HPDE6-E6E7 (cell line): ENCODE data around the gene PWWP2B.

ENCODE experiments used
- DNase-seq: peaks from one replicate; pipeline ENCODE4 v3.0.0; 2011; ENCODE audit warnings: missing footprints; ENCODE audit errors: extremely low spot score

The PWWP2B gene

DNA sequence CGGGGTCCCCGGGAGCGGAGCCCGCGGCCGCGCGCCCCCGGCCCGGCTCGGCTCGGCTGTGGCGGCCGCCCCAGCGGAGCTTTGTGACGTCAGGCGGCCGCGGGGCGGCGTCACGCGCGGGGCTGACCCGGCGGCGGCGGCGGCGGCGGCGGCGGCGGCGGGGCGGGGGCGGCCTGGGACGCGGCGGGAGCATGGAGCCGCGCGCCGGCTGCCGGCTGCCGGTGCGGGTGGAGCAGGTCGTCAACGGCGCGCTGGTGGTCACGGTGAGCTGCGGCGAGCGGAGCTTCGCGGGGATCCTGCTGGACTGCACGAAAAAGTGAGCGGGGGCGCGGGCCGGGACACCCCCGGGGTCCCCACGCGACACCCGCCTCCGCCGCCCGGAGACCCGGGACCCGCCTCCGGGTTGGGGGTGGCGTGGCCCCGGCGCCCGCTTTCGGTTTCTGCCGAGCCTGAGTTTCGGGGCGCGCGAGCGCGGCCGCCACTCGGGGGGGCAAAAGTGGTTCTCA, at the start of gene PWWP2B:
TSS of gene PWWP2B (plus strand) at position 165 of the 506 bp plus-strand sequence. CDS start at position 192, 27 bp downstream.
- no peak for DNase-seq

DNA sequence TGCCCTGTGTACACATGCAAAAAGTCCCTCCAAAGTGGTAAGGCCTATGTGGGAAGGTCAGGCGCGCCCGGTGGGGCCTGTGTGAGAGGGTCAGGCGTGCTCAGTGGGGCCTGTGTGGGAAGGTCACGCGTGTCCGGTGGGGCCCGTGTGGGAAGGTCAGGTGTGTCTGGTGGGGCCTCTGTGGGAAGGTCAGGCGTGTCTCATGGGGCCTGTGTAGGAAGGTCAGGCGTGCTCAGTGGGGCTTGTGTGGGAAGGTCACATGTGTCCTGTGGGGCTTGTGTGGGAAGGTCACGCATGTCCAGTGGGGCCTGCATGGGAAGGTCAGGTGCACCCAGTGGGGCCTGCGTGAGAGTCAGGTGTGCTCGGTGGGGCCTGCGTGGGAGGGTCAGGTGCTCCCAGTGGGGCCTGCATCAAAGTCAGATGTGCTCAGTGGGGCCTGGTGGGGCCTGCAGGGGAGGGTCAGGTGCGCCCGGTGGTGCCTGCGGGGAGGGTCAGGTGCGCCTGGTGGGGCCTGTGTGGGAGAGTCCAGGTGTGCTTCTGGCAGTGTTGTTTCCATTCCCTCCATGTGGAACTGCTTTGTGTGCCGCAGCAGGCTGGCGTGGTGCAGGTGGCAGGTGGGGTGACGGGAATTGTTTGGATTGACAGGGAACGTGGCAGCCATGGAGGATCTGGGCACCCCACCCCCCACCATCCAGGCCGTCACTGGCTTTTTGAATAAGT, 49.6 kb upstream of the PWWP2B start:
- no peak for DNase-seq

DNA sequence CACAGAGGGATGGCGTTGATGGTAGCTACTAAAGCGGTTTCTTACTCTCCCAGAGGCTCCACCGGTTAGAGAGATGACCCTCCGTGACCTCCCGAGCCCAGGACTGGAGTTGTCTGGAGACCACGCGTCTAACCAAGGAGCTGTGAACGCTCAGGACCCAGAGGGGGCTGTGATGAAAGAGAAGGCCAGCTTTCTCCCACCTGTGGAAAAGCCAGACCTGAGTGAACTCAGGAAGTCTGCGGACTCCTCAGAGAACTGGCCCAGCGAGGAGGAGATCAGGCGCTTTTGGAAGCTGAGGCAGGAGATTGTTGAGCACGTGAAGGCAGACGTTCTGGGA, 49.1 kb upstream of the PWWP2B start:
- no peak for DNase-seq

DNA sequence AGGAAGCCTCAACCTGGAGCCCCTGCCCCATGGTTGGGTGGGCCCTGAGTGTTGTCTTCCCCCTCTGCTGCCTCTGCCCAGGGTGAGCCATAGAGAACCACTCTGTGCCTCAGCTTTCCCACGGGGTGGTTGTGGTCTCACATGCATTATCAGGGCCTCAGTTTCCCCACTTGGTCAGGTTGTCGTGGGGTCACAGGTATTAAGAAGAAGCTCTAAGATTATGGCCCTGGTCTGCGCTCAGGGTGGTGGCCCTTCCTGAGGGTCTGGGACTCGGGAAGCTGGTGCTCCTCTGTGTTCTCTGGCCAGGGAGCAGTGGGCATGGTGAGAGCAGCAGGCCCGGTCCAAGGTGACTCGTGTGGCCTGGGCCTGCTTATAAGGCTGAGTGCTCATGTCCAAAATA, 47.2 kb upstream of the PWWP2B start:
- no peak for DNase-seq

DNA sequence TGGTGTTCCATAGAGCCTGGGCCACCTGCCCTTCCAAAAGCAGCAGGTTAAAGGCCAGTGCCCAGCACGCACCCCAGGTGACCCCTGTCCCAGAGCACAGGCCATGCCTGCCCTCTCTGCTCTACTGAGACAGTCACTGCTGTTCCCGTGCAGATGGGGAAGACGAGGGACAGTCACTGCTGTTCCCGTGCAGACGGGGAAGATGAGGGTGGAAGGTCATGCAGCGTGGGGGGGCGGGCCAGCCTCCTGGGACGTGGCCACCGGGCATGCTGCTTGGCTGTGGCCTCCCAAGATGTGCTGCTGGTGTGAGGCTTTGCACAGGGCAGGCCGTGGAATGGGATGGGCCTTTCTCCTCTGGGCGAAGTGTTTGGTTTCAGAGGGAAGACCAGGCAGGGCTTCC, 46.6 kb upstream of the PWWP2B start:
- DNase-seq: no peak

DNA sequence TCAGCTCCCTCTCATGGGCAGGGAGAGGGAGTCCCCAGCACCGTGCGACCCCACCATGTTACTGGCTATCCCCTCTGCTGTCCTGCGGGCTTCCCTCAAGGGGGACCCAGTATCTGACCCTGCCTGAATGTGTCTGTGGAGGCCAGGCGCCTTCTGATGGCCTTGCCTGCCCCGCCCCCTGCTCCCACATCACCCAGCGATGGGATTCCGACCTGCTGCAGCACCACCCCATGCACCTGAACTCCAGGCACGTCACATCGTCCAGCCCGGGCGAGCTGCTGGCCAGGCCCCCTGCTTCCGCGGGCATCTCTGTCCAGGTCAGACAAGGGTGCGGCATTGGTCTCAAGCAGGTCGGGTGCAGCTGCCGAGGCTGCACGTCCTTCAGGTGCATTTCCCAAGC, 46.1 kb upstream of the PWWP2B start:
- DNase-seq: no peak

DNA sequence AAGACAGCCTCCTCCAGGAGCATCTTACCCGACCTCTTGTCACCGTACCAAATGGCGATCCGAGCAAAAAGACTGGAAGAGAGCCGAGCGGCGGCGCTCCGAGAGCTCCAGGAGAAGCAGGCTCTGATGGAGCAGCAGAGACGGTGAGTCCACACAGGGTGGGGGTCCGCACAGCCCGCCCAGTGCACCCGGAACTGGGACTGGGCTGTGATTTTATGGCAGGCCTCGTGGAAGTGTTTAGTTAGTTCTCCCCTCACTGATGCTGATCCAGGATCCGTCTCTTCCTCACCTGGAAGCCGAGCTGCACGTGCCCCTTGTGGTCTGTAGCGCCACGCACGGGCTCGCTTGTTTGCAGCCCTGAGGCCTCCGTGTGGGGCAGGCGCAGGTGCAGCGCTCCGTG, 45.4 kb upstream of the PWWP2B start:
- DNase-seq: no peak

DNA sequence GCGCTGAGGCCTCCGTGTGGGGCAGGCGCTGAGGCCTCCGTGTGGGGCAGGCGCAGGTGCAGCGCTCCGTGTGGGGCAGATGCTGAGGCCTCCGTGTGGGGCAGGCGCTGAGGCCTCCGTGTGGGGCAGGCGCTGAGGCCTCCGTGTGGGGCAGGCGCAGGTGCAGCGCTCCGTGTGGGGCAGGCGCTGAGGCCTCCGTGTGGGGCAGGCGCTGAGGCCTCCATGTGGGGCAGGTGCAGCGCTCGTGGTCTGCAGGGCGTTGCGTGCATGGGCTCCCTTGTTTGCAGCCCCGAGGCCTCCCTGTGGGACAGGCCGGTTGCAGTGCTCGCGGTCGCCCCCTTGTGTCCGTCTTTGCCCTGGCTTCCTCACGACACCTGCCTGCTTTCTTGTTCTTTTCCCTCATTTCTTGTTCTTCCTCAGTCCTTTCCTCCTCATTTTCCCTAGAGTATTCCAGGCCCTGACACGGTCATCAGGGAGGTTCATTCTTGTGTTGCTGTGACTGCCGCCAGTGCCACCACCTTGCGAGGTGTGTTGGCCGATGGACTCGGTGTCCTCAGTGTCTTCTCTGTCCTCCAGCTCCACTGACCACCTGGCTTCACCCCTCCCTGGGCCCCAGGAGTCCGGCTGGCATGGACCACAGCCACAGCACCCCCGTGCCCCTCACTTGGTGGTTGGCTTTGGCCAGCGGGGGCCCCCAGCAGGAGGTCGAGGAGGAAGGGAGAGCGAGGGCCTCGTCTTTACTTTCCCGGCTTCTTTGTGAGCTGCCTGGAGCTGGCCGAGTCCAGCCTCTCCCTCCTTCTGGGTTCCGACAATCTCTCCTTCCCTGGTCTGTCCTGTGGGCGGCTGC, 44.3 kb upstream of the PWWP2B start:
- DNase-seq: peak; percentile 58

DNA sequence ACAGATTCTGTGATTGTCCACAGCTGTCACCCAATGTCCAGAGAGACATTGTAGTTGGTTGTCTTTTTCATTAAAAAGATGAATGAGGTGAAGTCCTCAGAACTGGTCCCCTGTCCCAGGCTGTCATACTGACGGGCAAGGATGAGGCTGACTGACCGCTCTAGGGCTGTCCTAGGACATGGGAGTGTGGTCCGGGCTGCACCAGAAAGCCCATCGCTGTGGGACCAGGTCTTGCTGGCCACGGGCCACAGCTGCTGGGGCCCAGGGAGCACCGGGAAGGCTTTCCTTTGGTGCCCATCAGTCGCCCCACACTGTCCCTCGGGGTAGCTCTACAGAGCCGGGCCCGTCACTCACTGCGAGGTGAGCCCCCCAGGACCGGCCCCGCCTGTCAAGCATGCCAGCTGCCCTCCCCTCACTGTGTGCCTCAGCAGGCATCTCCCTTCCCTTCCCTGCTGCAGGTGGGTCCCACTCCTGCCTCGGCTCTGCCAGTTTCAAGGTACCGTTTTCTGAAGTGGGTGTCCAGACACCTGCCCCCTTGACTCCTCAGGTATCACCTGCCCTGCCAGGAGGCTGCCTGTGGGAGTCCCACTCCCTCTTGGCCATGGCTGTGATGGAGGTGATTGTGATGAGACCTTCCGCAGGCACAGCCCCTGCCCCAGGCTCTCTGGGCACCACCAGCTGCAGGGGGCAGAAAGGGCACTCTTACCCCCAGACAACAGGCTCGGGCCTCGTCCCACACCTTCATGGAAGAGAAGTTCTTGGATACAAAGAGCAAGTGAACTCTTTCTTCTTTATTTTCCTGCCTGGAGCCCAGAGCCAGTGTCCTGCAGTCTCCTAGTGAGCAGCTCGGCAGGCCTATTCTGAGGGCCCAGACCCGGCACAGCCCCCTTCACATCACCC, 43.3 kb upstream of the PWWP2B start:
- DNase-seq: no peak

DNA sequence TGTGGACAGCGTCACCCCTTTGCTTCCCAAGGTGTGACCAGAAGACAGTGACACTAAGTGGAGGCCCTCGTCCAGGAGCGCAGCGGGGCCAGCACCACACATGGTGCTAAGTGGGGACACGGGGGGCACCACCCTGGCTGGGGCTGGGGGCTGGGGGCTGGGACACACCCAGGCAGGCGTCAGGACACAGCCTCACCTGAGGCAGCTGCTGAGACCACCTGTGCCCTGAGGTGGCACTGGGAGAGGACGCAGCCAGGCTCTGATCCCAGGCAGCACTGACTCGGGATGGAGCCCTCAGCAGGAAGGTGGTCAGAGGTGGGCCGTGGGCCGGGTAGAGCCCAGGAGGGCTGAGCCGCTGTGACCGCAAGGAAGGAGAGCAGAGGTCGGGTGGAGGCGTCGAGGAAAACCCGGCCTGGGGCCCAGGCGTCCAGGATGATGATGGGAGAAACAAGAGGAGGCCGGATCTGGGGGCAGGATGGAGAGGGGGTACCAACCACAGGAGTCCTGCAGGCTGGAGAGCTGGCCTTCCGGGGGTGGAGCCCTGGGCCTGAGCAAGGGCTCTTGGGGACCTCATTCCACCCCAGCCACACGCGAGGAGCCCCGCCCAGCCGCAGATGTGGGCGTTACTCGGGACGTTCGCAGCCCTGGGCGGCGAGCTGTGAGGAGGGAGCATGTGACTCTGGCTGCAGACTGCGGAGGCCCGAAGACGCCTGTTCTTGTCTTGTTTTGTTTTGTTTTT, 42.5 kb upstream of the PWWP2B start:
- DNase-seq: no peak

DNA sequence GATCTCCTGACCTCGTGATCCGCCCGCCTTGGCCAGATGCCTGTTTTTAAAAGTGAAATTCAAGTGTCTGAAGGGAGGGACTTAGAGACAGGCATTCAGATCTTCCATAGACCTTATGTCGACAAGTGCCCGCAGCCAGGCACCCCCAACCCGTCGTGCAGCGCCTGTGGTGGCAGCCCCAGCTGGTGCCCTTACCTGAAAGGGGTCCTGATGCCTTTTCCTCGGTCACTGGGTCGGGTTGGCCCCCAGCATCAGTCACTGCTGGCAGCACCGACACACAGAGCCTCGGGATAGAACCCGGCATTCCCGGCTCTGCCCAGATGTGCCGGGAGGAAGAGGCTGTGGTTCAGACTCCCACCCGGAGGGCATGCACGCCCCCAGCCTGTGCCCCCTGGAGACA, 41.7 kb upstream of the PWWP2B start:
- no peak for DNase-seq

DNA sequence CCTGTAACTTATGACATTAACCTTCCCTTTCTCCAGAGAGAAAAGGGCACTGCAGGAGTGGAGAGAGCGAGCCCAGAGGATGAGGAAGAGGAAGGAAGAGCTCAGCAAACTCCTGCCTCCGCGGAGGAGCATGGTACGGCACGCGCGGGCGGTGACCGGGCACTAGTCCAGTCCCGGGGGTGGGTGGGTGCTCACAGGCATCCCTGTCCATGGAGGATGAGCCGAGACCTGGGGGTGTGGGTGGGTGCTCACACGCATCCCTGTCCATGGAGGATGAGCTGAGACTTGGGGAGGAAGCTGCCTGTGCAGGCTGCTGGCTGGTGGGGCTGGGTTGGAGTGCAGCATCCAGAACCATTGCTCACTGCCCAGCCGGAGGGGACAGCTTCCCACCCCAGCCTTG, 41.2 kb upstream of the PWWP2B start:
- no peak for DNase-seq

DNA sequence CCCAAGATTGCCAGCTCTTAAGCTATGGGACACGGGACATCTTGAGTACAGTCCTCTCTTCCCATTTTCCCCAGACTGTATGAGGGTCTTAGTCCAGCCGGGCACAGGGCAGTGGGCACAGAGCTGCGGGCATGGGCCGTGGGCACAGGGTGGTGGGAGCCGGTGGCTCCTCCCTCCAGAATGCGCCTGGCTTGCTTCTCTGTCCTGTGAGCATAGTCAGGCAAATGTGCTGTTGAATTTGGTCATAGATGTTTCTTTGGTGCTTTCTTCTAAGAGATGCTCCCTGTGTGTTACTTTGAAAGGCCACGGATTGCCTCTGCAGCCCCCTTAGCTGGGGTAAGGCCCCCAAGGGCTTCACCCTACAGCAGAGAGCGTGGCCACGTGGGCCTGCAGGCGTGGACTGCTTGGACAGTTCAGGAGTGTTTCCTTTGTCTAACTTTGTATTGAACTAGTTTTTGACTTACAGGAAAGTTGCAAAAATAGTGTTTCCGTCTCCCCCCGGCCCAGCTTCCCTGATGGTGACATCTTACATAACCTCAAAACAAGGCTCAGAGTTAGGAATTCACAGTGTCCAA, 40.3 kb upstream of the PWWP2B start:
- no peak for DNase-seq

DNA sequence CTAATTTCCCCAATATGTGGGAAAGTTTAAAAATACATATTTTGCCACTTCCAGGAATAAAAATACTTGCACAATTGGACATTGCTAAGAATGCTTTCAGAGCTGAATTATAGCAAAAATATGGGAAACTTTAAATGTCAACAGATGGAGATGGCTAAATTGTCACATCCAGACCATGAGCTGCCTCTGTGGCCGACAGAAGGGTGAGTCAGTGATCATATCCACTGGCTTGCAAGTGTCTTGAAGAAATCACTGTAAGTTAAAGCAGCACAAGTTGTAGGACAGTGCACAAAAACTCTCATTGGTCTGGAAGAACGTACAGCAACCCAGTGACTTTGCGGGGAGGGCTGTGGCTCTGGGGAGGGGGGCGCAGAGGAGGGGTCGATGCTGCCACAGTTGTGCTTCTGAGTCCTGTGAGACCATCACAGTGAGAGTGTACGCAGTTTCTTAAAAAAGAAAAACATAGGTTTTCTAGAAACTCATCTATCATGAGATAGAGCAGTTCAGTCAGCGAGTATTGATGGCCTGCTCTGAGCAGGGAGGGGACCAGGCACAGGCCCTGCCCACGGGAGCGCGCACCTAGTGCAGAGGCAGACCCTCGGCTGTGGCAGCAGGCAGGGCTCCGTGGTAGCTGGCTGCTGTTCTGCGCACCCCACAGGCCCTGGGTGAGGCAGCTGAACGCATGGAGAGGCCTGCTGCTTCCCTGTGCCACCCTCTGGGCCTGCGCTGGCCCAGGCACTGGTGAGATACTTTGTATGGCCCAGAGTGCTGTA, 39.5 kb upstream of the PWWP2B start:
- no peak for DNase-seq

DNA sequence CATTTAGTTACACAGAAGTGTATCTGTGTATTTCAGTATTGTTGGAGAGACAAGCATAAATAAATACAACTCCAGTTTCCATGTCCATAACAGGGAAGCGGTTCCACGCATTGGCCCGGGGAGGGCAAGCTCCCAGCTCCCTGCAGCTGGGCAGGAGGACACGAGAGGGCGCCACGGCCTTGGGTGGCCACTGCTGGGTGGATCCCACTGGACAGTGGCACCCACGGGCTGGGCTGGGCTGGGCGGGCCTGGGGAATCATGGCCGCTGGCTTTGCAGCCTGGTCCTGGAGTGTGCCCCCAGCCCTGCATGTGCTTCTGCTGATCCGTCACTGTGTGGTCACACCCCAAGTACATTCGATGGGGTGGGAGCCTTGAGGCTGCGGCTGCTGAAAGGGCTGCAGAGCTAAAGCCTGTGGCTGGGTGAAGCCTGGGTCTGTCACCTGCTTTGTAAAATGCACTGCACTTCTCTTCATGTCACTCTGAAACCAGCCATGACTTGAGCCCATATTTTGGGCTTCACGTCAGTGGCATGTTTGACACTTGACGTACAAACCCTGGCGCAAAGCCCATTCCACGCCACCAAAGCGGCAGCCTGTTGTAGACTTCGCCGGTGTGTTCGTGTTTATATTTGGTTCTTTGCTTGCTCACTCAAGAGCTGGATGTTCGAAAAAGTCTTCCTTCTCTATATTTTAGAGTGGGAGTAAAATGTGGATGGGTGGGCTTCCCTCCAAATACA, 37.5 kb upstream of the PWWP2B start:
- no peak for DNase-seq

DNA sequence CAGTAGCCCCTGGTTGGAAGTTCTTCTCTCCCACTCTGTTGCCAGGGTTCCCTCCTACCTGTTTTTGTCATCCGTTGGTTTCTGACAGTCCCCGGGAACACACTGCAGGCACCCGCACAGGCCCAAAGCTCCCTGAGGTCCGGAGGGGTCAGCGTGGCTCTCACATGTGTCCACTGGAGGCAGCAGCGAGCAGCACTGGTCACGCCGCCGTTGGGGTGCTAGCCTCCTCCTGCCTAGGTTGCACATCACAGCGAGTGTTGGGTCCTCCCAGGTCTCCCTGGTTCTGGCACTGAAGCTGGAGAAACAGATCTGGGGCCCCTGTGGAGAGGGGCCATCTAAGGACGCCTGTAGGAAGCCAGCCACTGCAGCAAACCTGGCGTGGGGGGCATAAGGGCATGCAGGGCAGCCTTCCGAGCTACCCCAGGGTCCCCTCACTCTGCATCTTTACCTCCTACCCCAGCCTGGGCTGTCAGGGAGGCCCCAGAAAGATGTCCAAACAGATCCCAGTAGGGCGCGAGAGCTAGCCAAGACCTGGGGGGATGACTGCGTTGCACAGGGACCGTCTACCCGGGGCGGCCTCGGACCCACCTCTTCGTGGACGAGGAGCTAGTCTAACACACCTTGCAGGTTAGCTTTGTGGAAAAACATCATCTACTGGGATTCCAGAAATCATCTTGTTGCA, 36.1 kb upstream of the PWWP2B start:
- no peak for DNase-seq

DNA sequence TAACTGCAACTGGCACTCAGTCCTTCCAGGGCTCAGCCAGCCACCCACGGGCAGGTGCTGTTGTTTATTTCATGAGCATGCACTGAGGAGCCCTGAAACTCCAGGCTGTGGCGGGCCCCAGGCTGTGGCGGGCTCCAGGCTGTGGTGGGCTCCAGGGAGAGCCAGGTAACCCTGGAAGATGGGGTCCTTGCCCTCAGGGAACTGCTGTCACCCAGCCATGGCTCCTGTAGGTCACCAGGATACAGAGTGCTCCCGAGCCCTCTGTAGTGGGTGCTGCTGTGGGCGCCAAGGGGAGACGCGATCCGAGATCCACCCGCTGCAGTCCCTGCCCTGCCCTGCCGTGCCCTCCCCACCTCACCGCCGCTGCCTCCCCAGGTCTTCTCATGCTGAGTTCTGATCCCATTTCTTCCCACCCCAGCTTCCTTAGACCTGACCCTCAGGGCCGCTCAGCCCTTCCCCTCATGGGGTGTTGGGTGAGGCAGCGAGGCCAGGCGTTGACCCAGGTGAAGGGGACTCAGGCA, 35.4 kb upstream of the PWWP2B start:
- no peak for DNase-seq

DNA sequence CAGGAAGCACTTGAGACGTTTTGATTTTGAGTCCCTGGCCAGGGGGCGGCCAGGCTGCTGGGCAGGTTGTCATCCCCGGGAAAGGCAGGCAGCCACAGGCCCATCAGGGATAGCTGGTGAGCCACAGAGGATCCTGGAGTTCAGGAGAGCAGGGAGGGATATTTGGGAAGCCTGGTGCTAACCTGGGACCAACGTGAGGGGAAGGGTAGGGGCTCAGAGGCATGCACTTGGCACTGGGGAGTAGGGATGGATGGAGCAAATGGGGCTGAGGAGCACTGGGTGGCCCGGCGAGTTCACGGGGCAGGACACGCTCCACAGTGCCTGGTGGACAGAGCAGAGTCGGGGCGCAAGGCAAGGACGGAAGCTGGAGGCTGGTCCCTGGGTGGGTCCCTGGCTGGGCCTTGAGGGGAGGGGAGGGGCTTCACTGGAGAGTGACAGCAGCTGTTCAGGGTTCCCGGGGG, 34.8 kb upstream of the PWWP2B start:
- no peak for DNase-seq

DNA sequence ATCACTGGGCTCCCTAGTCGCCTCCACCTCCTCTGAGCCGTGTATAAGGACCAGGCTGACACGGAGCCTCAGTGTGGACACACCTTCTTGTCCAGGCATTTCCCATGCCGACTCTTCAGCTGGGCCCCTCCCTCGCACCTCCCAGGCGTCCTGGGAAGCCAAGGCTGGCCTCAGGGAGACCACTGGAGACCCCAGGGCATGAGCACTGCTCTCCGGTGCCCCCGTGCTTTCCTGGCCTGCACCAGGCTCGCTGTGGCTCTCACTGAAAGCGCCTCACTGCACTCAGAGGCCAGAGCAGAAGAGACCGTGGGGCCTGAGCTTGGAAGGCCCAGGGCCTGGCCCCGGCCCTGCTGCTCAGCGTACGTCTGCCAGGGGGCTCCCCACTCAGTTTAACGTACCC, 33.6 kb upstream of the PWWP2B start:
- no peak for DNase-seq
